Adrenal gland (tissue), 12 donors: ENCODE measurements around the gene OPCML. TPM values are rescaled to one million over a fixed set of nuclear protein-coding genes. Genes with fewer than 3 reads are reported as not detected.

Experiments used
- DNase-seq, 7 donors: peaks; one replicate each; pipeline ENCODE4 v3.0.0-alpha.2; 2019 to 2020
- H3K27ac ChIP-seq, 5 donors: fragments of 200-600 bp; sonication (generic) in 4 of 5; 1 replicate in 3 of 5; 2 replicates in 2 of 5; pipeline versions ENCODE4 v1.5.1 to v1.8.0; 2016 to 2020; ENCODE audit warnings: mild to moderate bottlenecking in 1 of 5
- H3K27me3 ChIP-seq: fragments of 200-600 bp; 2 replicates; pipeline ENCODE4 v1.8.0; 2021
- H3K36me3 ChIP-seq, 2 donors: fragments of 200-600 bp; replicated peaks in 1 of 2; 1 replicate in 1 of 2; 2 replicates in 1 of 2; pipeline versions ENCODE4 v1.5.1 to v1.8.0; 2018 to 2022
- H3K4me1 ChIP-seq, 2 donors: fragments of 200-600 bp; replicated peaks in 1 of 2; 1 replicate in 1 of 2; 2 replicates in 1 of 2; pipeline versions ENCODE4 v1.5.1 to v1.8.0; 2018 to 2021
- H3K4me3 ChIP-seq, 4 donors: fragments of 200-600 bp; sonication (generic) in 3 of 4; one replicate each; pipeline ENCODE4 v1.5.1; 2016 to 2018
- H3K9me3 ChIP-seq, 3 donors: fragments of 200-600 bp; sonication (generic) in 1 of 3; replicated peaks in 1 of 3; 1 replicate in 2 of 3; 2 replicates in 1 of 3; pipeline versions ENCODE4 v1.5.1 to v1.8.0; 2016 to 2021
- POLR2A ChIP-seq, 2 donors: fragments of 450-650 bp; IDR thresholded peaks; one replicate each; pipeline ENCODE4 v1.6.1; 2017; ENCODE audit warnings: antibody characterized with exemption in 2 of 2, mild to moderate bottlenecking in 2 of 2, moderate library complexity in 1 of 2
- WGBS, 4 donors: extraction: QIAGEN DNeasy Blood & Tissue Kit in 2 of 4; methylation state at CpG; one replicate each; pipeline versions ENCODE4 v1.1.5 to v1.1.7; 2013 to 2017; 5-methylcytosine and 5-hydroxymethylcytosine counted together
- intact Hi-C, 2 donors: fragments of 100-400 bp; cut with DNase I; formaldehyde crosslinking; loops; one replicate each; pipeline versions ENCODE4 v1.14.1 to v1.15.0; 2022 to 2023
- polyA plus RNA-seq, 3 donors: library from polyadenylated mRNA; stranded (reverse); fragments of 200-250 nt in 2 of 3; fragments of 350-450 nt in 1 of 3; fragmentation: Illumina TruSeq in 1 of 3; extraction: RNeasy Lipid Tissue Mini Kit (QIAGEN cat#74804) in 1 of 3; gene quantifications; one replicate each; pipeline ENCODE4 v1.2.3, GENCODE V29; 2013 to 2014
- total RNA-seq, 9 donors: library from RNA; depleted of rRNA in 4 of 9; stranded (reverse); fragments of >200 nt in 4 of 9; fragments of 120-200 nt in 1 of 9; fragmentation: NEBNext Ultra II Directional in 1 of 9; extraction: Animal tissue kit (Norgen Biotek cat#: 25700) in 1 of 9; gene quantifications; one replicate each; pipeline versions ENCODE4 v1.1.0 to v1.2.4, GENCODE V29; 2013 to 2023
- TF ChIP-seq, protein P1 (sequence below), 6 experiments: fragments of 450-650 bp in 4 of 6; fragments of 200-600 bp in 2 of 6; sonication (generic) in 1 of 6; IDR thresholded peaks; 1 replicate in 5 of 6; 2 replicates in 1 of 6; pipeline versions ENCODE4 v1.5.1 to v1.8.0; 2016 to 2021; ENCODE audit warnings: antibody characterized with exemption in 6 of 6, mild to moderate bottlenecking in 2 of 6, moderate library complexity in 1 of 6
- donor health status: healthy with polysubstance abuse.
- donor health status: Bipolar disorder and iron deficiency.
- donor health status: DM: yes; HTN: yes; CAD: no.
- donor health status: DM: no; HTN: no; CAD: no.
- donor health status: DM: no; HTN: no; CAD: no.
- donor health status: DM: yes; HTN: yes; CAD: no.

The OPCML gene
- total and polyA plus RNA-seq, 12 donors = 0.10 to 5.5 (median 0.72) TPM; not detected in 5

DNA sequence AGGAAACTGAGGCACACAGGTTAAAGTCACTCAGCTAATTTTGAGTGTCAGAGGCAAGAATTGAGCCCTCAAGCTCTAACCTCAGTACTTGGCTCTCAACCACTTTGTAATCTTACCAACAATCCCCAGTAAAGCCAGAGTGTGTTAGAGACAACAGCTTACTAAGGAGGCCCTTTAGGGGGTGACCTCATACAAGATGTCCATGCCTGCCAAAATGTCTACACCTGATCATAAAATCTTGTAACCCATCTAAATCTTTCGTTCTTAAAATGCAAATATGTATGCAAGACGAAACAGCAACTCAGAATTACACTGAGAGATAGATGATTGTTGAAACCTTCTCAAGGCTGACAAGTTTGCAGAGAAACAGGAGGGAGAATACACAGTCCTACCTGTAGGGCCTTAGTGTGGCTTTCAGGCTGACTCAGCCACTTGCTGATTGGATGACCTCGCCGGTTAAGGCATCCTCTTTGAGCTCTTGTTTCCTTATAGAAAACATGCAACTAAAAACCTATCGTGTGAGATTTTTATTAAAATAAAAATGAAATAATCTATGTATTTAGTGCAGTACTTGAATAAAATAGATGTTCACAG is 143.2 kb downstream of the OPCML start:
- no peak overlapping the region for H3K4me3 ChIP-seq
- DNase-seq = no peak
- TF ChIP-seq, protein P1, sequence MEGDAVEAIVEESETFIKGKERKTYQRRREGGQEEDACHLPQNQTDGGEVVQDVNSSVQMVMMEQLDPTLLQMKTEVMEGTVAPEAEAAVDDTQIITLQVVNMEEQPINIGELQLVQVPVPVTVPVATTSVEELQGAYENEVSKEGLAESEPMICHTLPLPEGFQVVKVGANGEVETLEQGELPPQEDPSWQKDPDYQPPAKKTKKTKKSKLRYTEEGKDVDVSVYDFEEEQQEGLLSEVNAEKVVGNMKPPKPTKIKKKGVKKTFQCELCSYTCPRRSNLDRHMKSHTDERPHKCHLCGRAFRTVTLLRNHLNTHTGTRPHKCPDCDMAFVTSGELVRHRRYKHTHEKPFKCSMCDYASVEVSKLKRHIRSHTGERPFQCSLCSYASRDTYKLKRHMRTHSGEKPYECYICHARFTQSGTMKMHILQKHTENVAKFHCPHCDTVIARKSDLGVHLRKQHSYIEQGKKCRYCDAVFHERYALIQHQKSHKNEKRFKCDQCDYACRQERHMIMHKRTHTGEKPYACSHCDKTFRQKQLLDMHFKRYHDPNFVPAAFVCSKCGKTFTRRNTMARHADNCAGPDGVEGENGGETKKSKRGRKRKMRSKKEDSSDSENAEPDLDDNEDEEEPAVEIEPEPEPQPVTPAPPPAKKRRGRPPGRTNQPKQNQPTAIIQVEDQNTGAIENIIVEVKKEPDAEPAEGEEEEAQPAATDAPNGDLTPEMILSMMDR (IDR thresholded peaks at IDR 0.05) = no peak
- no peak for TF ChIP-seq POLR2A (IDR thresholded peaks at IDR 0.05)
- no peaks in the 10 kb centered on the region for H3K36me3 ChIP-seq
- H3K27ac ChIP-seq = no peak overlapping the region
- H3K9me3 ChIP-seq = no peaks in the 10 kb centered on the region
- no peaks in the 10 kb centered on the region for H3K27me3 ChIP-seq
- H3K4me1 ChIP-seq = no peaks in the 10 kb centered on the region
- 80 to 90% (median 84%) methylated on average over 5 of the region's 5 CpGs for WGBS, 4 donors
- intact Hi-C loops = no loop called here

DNA sequence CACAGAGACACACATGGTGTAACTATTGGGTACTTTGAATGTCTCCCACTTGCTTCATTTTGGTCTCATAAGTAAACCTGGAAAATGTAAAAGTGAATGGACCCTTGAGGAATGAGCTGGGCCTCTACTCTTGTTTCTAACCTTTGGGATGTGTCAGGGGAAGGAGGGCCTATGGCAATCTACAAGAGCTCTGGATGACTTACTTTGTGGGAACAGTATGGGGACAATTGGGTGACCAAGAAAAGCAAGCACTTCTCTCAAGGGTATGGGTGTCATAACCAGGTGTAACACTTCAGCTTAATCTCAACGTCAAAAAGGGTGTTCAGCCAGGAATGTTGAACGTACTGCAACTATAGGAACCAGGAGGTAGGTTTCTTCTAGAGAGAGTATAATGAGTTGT is 144.0 kb downstream of the OPCML start:
- intact Hi-C loops = no loop called here
- no peak for DNase-seq
- Histone ChIP-seq H3K4me3 (no peak overlapping the region), H3K27ac (no peak overlapping the region), H3K9me3 (no peaks in the 10 kb centered on the region), H3K4me1 (no peaks in the 10 kb centered on the region), H3K27me3 (no peaks in the 10 kb centered on the region), H3K36me3 (no peaks in the 10 kb centered on the region)
- TF ChIP-seq, protein P1 (IDR thresholded peaks at IDR 0.05) = no peak
- no peak for TF ChIP-seq POLR2A (IDR thresholded peaks at IDR 0.05)
- WGBS, 4 donors = 61 to 72% (median 66%) methylated on average over 2 of the region's 2 CpGs

DNA sequence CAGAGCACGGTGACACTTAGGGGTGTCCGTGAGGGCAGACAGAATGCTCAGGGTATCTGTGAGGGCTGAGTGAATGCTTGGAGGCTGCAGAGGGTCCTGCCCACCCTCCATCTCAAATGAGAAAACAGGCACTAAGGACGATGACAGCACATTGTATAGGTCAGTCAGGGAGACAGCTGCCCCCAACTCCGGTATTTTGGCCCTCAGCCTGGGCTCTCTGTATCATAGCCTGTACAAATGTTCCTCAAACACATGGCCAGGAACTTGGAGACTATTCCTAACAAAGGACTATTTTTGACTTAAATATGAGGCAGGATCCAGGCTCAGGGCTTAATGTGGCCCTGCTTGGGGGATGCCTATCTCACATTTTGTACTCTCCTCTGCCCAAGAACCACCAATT is 145.4 kb downstream of the OPCML start:
- intact Hi-C loops = no loop called here
- no peak overlapping the region for H3K4me3 ChIP-seq
- no peak overlapping the region for H3K27ac ChIP-seq
- DNase-seq = no peak
- TF ChIP-seq, protein P1 (IDR thresholded peaks at IDR 0.05) = no peak
- no peak for TF ChIP-seq POLR2A (IDR thresholded peaks at IDR 0.05)
- H3K4me1 ChIP-seq = no peaks in the 10 kb centered on the region
- H3K9me3 ChIP-seq = no peaks in the 10 kb centered on the region
- no peaks in the 10 kb centered on the region for H3K36me3 ChIP-seq
- H3K27me3 ChIP-seq = no peaks in the 10 kb centered on the region
- WGBS, 4 donors = 42 to 70% (median 61%) methylated on average over 4 of the region's 4 CpGs

DNA sequence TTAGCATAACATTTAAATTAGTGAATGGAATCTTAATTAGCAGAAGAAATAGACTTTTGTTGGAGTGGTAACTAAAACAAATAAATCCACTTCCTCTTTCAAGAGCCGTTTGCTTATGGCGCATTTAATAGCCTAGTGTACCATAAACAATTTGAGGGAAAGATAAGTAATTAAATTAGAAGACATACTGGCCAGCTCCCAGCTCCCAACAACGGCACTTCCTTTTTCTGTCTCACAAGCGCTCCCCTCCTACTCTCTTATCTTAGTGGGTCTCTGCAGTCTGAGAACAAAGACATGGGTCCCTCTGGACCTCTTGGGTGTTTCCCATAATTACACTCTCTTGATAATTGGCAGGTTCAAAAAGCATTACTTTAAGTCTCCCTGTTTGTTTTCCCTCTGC is 146.0 kb downstream of the OPCML start:
- WGBS, 4 donors = 27 to 33% (median 28%) methylated on average over 4 of the region's 4 CpGs
- H3K4me3 ChIP-seq = no peak overlapping the region

More for the DNA sequence above, 146.0 kb downstream of the OPCML start:
- intact Hi-C loops = no loop called here
- no peak for TF ChIP-seq POLR2A (IDR thresholded peaks at IDR 0.05)
- TF ChIP-seq, protein P1 (IDR thresholded peaks at IDR 0.05) = no peak
- Histone ChIP-seq H3K9me3 (no peaks in the 10 kb centered on the region), H3K36me3 (no peaks in the 10 kb centered on the region), H3K4me1 (no peaks in the 10 kb centered on the region), H3K27me3 (no peaks in the 10 kb centered on the region), H3K27ac (no peak overlapping the region)
- no peak for DNase-seq
